ENCODE measurements around the gene CLDN24.
A peak's percentile ranks its signal among the peaks of the same experiment; 100 is the strongest.

CLDN24 gene

GRCh38 chr4:183320211-183321059 lies 1.8 kb downstream of the CLDN24 start, which contains the start of gene CLDN22:
Gene CLDN22 (minus strand): TSS chr4:183320276. CDS start chr4:183320218, 58 bp downstream.
- DNase-seq = no peak

GRCh38 chr4:183318656-183319055 lies 3.6 kb downstream of the CLDN24 start:
- peak; percentile 4 for DNase-seq

GRCh38 chr4:183314806-183315205 lies 7.4 kb downstream of the CLDN24 start:
- no peak for DNase-seq

GRCh38 chr4:183314336-183314735 lies 7.9 kb downstream of the CLDN24 start:
- no peak for DNase-seq

GRCh38 chr4:183312841-183313240 lies 9.4 kb downstream of the CLDN24 start:
- DNase-seq = no peak

GRCh38 chr4:183306811-183307210 lies 15.4 kb downstream of the CLDN24 start:
- DNase-seq = no peak

- DNase-seq = no peak
These were observed 17.7 kb downstream of the CLDN24 start for GRCh38 chr4:183304538-183304937.

GRCh38 chr4:183304067-183304466 lies 18.2 kb downstream of the CLDN24 start:
- DNase-seq = no peak

GRCh38 chr4:183303301-183303700 lies 18.9 kb downstream of the CLDN24 start:
- DNase-seq = no peak

- DNase-seq = no peak
These were observed 21.6 kb downstream of the CLDN24 start for GRCh38 chr4:183300655-183301054.

GRCh38 chr4:183300070-183300469 lies 22.2 kb downstream of the CLDN24 start:
- no peak for DNase-seq

- no peak for DNase-seq
These were observed 22.8 kb downstream of the CLDN24 start for GRCh38 chr4:183299464-183299863.

- no peak for DNase-seq
These were observed 24.6 kb downstream of the CLDN24 start for GRCh38 chr4:183297675-183298074.

GRCh38 chr4:183295711-183296110 lies 26.5 kb downstream of the CLDN24 start:
- DNase-seq = no peak

- no peak for DNase-seq
These were observed 31.2 kb downstream of the CLDN24 start for GRCh38 chr4:183291070-183291469.

GRCh38 chr4:183289688-183290087 lies 32.5 kb downstream of the CLDN24 start:
- no peak for DNase-seq

GRCh38 chr4:183288955-183289354 lies 33.3 kb downstream of the CLDN24 start:
- DNase-seq = no peak

GRCh38 chr4:183287677-183288076 lies 34.5 kb downstream of the CLDN24 start:
- DNase-seq = no peak

- DNase-seq = no peak
These were observed 34.9 kb downstream of the CLDN24 start for GRCh38 chr4:183287309-183287659.

GRCh38 chr4:183286590-183287308 lies 35.5 kb downstream of the CLDN24 start:
- DNase-seq = no peak

GRCh38 chr4:183285886-183286285 lies 36.3 kb downstream of the CLDN24 start:
- DNase-seq = no peak

- DNase-seq = no peak
These were observed 37.3 kb downstream of the CLDN24 start for GRCh38 chr4:183284965-183285364.

- DNase-seq = no peak
These were observed 37.9 kb downstream of the CLDN24 start for GRCh38 chr4:183284258-183284785.

GRCh38 chr4:183276106-183276505 lies 46.1 kb downstream of the CLDN24 start:
- no peak for DNase-seq

Measured in NK-92 treated with Interleukin-12 subunit alpha and Interleukin-12 subunit beta, amount 100 ng/mL, for 24 hours (cell line).